CD4-positive, alpha-beta T cell (primary cell): ENCODE results near the gene SKIL. TPM values are rescaled to one million over a fixed set of nuclear protein-coding genes. Genes with fewer than 3 reads are reported as not detected.
A peak's percentile ranks its signal among the peaks of the same experiment; 100 is the strongest.

Experiments
- ATAC-seq: fragments of 200-7000 bp; cut with Tn5 transposase; one replicate; pipeline ENCODE4 v1.10.0; 2022; ENCODE audit warnings: mild to moderate bottlenecking; ENCODE audit not compliant: poor library complexity
- CTCF ChIA-PET: fragments of 350-600 bp; sonication (Branson Sonifier 250); formaldehyde crosslinking; loops from one replicate; lab custom pipeline; 2021; ENCODE audit warnings: antibody characterized with exemption, inconsistent platforms; lab: Charles Lee
- POLR2A ChIA-PET: fragments of 350-600 bp; sonication (Branson Sonifier 250); formaldehyde crosslinking; loops from one replicate; lab custom pipeline; 2021; ENCODE audit warnings: antibody characterized with exemption, inconsistent platforms; lab: Charles Lee
- DNase-seq, 14 experiments: peaks; one replicate each; pipeline ENCODE4 v3.0.0-alpha.2; 2013 to 2020; ENCODE audit warnings: mixed read lengths in 2 of 14
- H3K27ac ChIP-seq, 2 donors: one replicate each; pipeline versions ENCODE4 v1.5.1 to v1.7.0; 2013; ENCODE audit warnings: low read length in 2 of 2, low read depth in 1 of 2, mild to moderate bottlenecking in 1 of 2
- H3K27me3 ChIP-seq, 2 experiments: 1 replicate in 1 of 2; 2 replicates in 1 of 2; pipeline versions ENCODE4 v1.6.1 to v1.7.0; 2013; ENCODE audit warnings: low read length in 2 of 2, control low read depth in 1 of 2, mild to moderate bottlenecking in 1 of 2, moderate library complexity in 1 of 2; ENCODE audit not compliant: insufficient read depth in 2 of 2, control insufficient read depth in 1 of 2
- H3K36me3 ChIP-seq: one replicate; pipeline ENCODE4 v1.6.1; 2013; ENCODE audit warnings: low read length, control low read depth; ENCODE audit not compliant: insufficient read depth
- H3K4me1 ChIP-seq: one replicate; pipeline ENCODE4 v1.6.1; 2013; ENCODE audit warnings: low read length, control low read depth; ENCODE audit not compliant: insufficient read depth
- H3K4me3 ChIP-seq: one replicate; pipeline ENCODE4 v1.5.1; 2013; ENCODE audit warnings: mild to moderate bottlenecking, low read length, moderate library complexity
- H3K9me3 ChIP-seq, 2 experiments: 1 replicate in 1 of 2; 2 replicates in 1 of 2; pipeline versions ENCODE4 v1.6.1 to v1.7.0; 2013; ENCODE audit warnings: low read length in 2 of 2, mild to moderate bottlenecking in 2 of 2, control low read depth in 1 of 2, moderate library complexity in 1 of 2; ENCODE audit not compliant: control insufficient read depth in 1 of 2, insufficient read depth in 1 of 2
- H3K27ac Mint-ChIP-seq: one replicate; pipeline ENCODE4 v1.8.0; 2020; ENCODE audit warnings: mixed read lengths
- H3K27me3 Mint-ChIP-seq: one replicate; pipeline ENCODE4 v1.8.0; 2021; ENCODE audit warnings: mixed read lengths
- H3K36me3 Mint-ChIP-seq: one replicate; pipeline ENCODE4 v1.8.0; 2021; ENCODE audit warnings: low read depth, mixed read lengths
- H3K4me1 Mint-ChIP-seq: one replicate; pipeline ENCODE4 v1.8.0; 2021; ENCODE audit warnings: low read depth, mixed read lengths
- H3K4me3 Mint-ChIP-seq: one replicate; pipeline ENCODE4 v1.8.0; 2020; ENCODE audit warnings: mild to moderate bottlenecking, mixed read lengths
- H3K9me3 Mint-ChIP-seq: one replicate; pipeline ENCODE4 v1.8.0; 2020; ENCODE audit warnings: mixed read lengths
- CTCF ChIP-seq: fragments of 200-600 bp; IDR thresholded peaks from one replicate; pipeline ENCODE4 v1.8.0; 2022; ENCODE audit warnings: antibody characterized with exemption, mild to moderate bottlenecking
- intact Hi-C, 2 experiments: fragments of 100-400 bp; cut with DNase I in 1 of 2; cut with micrococcal nuclease in 1 of 2; formaldehyde crosslinking; loops; one replicate each; pipeline versions ENCODE4 v1.15.1 to v1.9.0; 2023 to 2025; cut with DNase I, micrococcal nuclease
- total RNA-seq, 174 experiments: library from RNA in 2 of 174; stranded (reverse) in 2 of 174; gene quantifications; one replicate each; pipeline ENCODE4 v1.2.3 and lab custom pipeline; 2021 to 2026

SKIL gene
- total RNA-seq, 2 experiments from 2014 or later, result 121 to 130 TPM

- TF ChIP-seq CTCF, result peak; percentile 55
- ATAC-seq (peak; percentile 17), DNase-seq (peak; percentile 62 to 88 (median 76))
- Histone ChIP-seq H3K27me3 (no peaks in the 10 kb centered on the region), H3K4me3 (peak overlapping the region; percentile 73), H3K27ac (peak overlapping the region; percentile 89 to 97), H3K36me3 (no peaks in the 10 kb centered on the region), H3K9me3 (peaks cover 0 to 16% of the 10 kb centered on the region in 2 experiments), H3K4me1 (peaks cover 38% of the 10 kb centered on the region)
- Mint-ChIP-seq H3K4me3 (peak overlapping the region; percentile 90), H3K9me3 (peaks cover 5% of the 10 kb centered on the region), H3K4me1 (peaks cover 67% of the 10 kb centered on the region), H3K27ac (peak overlapping the region; percentile 98), H3K36me3 (peaks cover 64% of the 10 kb centered on the region), H3K27me3 (no peaks in the 10 kb centered on the region)
- intact Hi-C loops, result loop anchor here (1.0 to 10.0 kb wide), 8 partner anchors 24 to 594 kb away; partner anchors contain the start of genes ACTRT3 (in 1 of the 2), GPR160 (in 1 of the 2), PHC3 (in 1 of the 2) and PRKCI (in 1 of the 2)
- ChIA-PET POLR2A (interaction anchor here (1.0 to 2.8 kb wide), 14 partner anchors 12 to 600 kb away, joined by 3 to 21 read pairs (median 6); partner anchors contain the start of genes ACTRT3, MYNN, PRKCI and SEC62), CTCF (interaction anchor here (0.6 to 3.2 kb wide), 8 partner anchors 9 to 188 kb away, joined by 3 to 13 read pairs (median 4); no protein-coding TSS in a partner anchor)
These were observed 811 bp downstream of the SKIL start for GRCh38 chr3:170358042-170359010.

GRCh38 chr3:170359178-170359704, 1.7 kb downstream of the SKIL start:
- Histone ChIP-seq H3K4me3 (no peak overlapping the region), H3K9me3 (peaks cover 0 to 19% of the 10 kb centered on the region in 2 experiments), H3K36me3 (no peaks in the 10 kb centered on the region), H3K4me1 (peaks cover 38% of the 10 kb centered on the region), H3K27ac (no peak overlapping the region), H3K27me3 (no peaks in the 10 kb centered on the region)
- no peak for TF ChIP-seq CTCF
- peaks cover 73% of the 10 kb centered on the region for H3K36me3 Mint-ChIP-seq
- DNase-seq (no peak), ATAC-seq (no peak)
- intact Hi-C loops, result loop anchor here (5.0 to 10.0 kb wide), 7 partner anchors 47 to 594 kb away; partner anchors contain the start of genes ACTRT3 (in 1 of the 2), GPR160 (in 1 of the 2), PHC3 (in 1 of the 2) and PRKCI (in 1 of the 2)
- H3K4me3 Mint-ChIP-seq, result peak overlapping the region; percentile 90
- no peaks in the 10 kb centered on the region for H3K27me3 Mint-ChIP-seq
- peaks cover 5% of the 10 kb centered on the region for H3K9me3 Mint-ChIP-seq
- peak overlapping the region; percentile 98 for H3K27ac Mint-ChIP-seq
- ChIA-PET CTCF (interaction anchor here (1.0 to 3.2 kb wide), 6 partner anchors 8 to 170 kb away, joined by 3 to 13 read pairs (median 4); no protein-coding TSS in a partner anchor), POLR2A (no interaction called here)
- H3K4me1 Mint-ChIP-seq, result peaks cover 69% of the 10 kb centered on the region

GRCh38 chr3:170360466-170360865, 3.0 kb downstream of the SKIL start:
- peaks cover 0 to 22% of the 10 kb centered on the region in 2 experiments for H3K9me3 ChIP-seq
- POLR2A ChIA-PET, result no interaction called here
- Mint-ChIP-seq H3K9me3 (peaks cover 5% of the 10 kb centered on the region), H3K27me3 (no peaks in the 10 kb centered on the region), H3K4me3 (peak overlapping the region; percentile 83), H3K36me3 (peaks cover 84% of the 10 kb centered on the region), H3K27ac (peak overlapping the region; percentile 98), H3K4me1 (peaks cover 66% of the 10 kb centered on the region)
- DNase-seq (no peak), ATAC-seq (no peak)
- no peak overlapping the region for H3K27ac ChIP-seq
- H3K4me3 ChIP-seq, result no peak overlapping the region
- no peak for TF ChIP-seq CTCF
- intact Hi-C loops, result no loop called here
- CTCF ChIA-PET, result no interaction called here
- no peaks in the 10 kb centered on the region for H3K27me3 ChIP-seq
- H3K36me3 ChIP-seq, result no peaks in the 10 kb centered on the region
- H3K4me1 ChIP-seq, result peaks cover 40% of the 10 kb centered on the region
